Stimulated activated CD8-positive, alpha-beta memory T cell treated with anti-CD3 and anti-CD28 coated beads, Interleukin-15, amount 100 ng/mL, for 1 hour (primary cell): ENCODE measurements around the gene CTAGE8.
"Not testable (repeated sequence)": the region's sequence is repeated elsewhere in the genome, so short reads cannot be mapped to it uniquely, and the experiment has no call there.

Experiments used
- DNase-seq: peaks from one replicate; pipeline ENCODE4 v3.0.0-alpha.2; 2020; ENCODE audit warnings: low read depth

CTAGE8 gene, protein sequence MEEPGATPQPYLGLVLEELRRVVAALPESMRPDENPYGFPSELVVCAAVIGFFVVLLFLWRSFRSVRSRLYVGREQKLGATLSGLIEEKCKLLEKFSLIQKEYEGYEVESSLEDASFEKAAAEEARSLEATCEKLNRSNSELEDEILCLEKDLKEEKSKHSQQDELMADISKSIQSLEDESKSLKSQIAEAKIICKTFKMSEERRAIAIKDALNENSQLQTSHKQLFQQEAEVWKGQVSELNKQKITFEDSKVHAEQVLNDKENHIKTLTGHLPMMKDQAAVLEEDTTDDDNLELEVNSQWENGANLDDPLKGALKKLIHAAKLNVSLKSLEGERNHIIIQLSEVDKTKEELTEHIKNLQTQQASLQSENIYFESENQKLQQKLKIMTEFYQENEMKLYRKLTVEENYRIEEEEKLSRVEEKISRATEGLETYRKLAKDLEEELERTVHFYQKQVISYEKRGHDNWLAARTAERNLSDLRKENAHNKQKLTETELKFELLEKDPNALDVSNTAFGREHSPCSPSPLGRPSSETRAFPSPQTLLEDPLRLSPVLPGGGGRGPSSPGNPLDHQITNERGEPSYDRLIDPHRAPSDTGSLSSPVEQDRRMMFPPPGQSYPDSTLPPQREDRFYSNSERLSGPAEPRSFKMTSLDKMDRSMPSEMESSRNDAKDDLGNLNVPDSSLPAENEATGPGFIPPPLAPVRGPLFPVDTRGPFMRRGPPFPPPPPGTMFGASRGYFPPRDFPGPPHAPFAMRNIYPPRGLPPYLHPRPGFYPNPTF

GRCh38 chr7:144269188-144269587 lies at the start of gene CTAGE8:
TSS of gene CTAGE8 (minus strand) at chr7:144269288. CDS start at chr7:144269250, 38 bp downstream.
- not testable (repeated sequence) for DNase-seq

DNA sequence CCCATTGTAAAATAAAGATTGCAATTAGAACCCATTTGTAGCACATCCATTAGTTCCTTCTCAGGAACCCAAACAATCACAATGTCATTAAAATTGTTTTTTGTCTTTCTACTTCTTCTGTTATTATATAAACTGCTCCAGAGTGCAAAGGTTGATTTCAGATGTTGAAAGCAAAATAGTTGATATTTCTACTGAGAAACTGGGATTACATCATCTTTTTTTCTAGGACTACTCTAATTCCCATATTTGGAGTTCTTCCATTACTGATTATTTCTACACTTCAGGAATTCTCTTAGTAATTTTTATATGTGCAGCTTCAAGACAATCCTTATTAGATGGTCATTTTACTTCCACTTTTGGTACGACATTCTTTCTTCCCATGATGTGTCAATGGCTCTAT lies 48.4 kb upstream of the CTAGE8 start:
- DNase-seq = not testable (repeated sequence)

DNA sequence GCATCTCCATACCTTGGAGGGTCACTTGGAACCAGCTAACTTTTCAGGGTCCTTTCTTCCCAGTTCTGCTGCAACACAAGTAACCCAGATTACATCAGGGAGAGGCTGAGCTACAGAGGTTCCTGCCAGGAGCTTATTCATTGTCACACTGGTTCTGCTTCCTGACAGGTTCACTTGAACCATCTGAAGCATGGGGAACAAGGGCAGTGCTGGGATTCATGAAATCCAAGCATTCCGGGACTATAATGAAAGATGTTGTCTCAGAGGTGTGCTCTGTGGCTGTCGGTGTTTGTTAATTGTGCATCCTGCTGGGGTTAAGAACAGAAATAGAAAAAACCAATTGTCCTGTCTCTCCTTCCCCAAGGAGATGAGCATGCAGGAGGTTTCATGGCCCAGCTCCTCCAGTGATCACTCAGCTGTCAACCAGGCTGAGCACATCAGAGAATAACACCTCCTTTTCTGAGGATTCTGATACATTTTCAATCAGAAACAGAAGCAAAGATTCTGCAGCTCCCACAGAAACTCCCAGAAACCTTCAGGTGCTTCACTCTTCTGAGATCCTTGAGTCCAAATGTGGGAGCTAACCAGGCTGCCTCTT lies 42.9 kb upstream of the CTAGE8 start, which contains the start of gene OR2A1:
Gene OR2A1 (plus strand): TSS at position 548 of the 598 bp plus-strand sequence. CDS start 5,706 bp downstream, outside the sequence.
- not testable (repeated sequence) for DNase-seq

DNA sequence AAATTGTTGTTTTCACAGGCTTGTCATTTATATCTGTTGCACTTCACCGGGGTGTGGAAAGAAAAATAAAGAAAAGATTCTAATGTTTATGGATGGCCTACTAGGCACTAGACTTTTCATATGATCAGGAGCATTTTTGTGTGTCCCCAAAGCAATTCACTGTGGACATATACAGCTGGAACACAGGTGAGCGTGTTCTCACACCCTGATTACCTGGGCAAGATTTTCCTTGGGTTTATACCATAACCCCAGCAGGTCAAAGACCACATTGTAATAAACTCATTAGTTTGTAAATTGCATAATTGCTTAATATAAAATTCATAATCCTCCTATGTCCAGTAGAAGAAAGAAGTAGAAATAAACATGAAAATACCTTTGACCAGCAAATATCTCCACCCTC lies 42.1 kb upstream of the CTAGE8 start:
- DNase-seq = not testable (repeated sequence)

DNA sequence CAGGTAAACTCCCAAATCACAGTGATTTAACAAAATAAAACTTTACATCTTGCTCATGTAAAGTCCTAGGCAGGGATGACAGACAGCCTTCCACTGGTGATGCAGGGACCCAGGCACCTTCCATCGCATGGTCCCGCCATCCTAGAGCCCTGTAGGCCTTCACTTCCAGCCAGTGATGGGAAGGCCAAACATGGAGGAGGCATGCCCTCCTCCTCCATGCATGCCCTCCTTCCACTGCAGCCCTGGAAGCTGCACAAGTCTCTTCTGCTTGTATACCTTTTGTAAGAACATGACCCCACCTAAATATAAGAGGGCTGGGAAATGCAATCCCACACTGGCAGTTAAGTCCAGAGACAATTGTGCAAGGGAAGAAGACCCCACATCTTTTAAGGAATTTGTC lies 40.6 kb upstream of the CTAGE8 start:
- not testable (repeated sequence) for DNase-seq

- DNase-seq = not testable (repeated sequence)
Observed at GRCh38 chr7:144305156-144305555, 36.1 kb upstream of the CTAGE8 start.

- DNase-seq = not testable (repeated sequence)
Observed at GRCh38 chr7:144303607-144304006, 34.5 kb upstream of the CTAGE8 start.

GRCh38 chr7:144302578-144303303 lies 33.7 kb upstream of the CTAGE8 start:
- DNase-seq = not testable (repeated sequence)

DNA sequence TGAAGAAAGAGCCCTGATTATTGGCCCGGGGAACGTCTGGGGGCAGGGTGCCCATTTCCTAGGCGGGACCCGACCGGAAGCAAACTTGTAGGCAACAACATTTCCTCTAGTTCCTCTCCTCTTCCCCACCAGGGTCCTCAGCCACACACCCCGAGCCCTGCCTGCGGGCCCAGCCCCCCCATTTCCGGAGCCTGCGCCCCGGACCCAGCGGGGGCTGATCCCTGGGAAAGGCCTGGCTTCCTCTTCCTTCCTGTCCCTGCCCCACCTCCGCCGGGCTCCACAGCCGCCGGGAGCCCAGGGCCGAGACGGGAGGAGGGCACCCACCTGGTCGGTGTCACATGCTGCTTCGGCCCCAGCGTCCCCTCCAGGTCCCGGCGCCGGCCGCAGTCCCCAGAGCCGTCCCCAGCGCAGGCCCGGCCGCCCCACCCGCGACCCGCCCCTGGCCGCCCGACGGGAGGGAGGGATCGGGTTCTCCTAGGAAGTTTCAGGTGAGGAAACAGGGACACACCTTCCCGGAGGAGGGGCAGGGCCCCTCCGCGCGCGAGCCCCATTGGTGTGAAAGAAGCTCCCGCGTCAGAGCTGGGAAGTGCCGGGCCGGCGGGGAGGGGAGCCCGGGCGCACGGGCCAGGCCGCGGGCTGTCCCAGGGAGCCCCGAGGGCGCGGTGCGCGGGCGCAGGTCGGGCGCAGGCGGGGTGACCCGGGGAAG lies 24.9 kb upstream of the CTAGE8 start:
- DNase-seq = not testable (repeated sequence)

GRCh38 chr7:144292384-144293161 lies 23.5 kb upstream of the CTAGE8 start:
- not testable (repeated sequence) for DNase-seq

- DNase-seq = not testable (repeated sequence)
Observed at GRCh38 chr7:144291607-144292006, 22.5 kb upstream of the CTAGE8 start.

GRCh38 chr7:144287171-144287784 lies 18.2 kb upstream of the CTAGE8 start:
- DNase-seq = not testable (repeated sequence)

DNA sequence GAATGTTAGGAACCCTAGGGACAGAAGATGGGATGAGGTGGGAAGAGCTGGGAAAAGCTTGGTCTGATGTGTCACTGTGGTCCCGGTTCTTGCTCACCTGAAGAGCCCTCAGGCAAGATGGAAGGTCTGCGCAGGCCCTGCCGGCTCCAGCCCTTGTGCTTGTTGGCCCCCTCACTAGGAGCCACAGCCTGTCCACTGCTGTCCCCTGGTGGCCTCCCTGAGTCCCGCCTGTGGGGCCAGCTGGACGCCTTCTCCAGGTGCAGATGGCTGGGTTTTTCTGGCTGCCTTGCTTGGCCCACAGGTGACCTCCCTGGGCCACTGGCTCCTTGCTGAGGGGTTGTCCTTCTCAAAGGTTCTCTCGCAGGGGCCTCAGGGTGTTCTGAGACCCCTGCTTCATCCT lies 14.6 kb upstream of the CTAGE8 start:
- not testable (repeated sequence) for DNase-seq

GRCh38 chr7:144282490-144282889 lies 13.4 kb upstream of the CTAGE8 start:
- not testable (repeated sequence) for DNase-seq

DNA sequence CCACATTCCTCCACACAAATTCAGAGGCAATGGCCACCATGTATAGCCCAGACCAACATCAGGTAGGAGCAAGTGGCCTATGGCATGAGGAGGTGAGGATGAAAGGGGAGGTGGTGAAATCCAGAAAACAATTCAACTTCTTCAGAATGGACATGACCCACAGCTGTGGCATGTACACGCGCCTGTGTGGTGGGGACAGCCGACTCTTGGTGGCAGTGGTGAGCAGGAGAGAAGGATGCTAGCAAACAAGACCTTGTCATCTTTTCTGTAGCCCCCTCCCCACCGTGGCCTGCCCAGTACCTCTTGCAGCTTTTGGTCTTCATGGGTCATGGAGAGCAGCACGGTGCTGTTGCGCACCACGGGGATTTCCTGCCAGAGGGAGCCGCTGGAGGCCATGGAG lies 12.9 kb upstream of the CTAGE8 start:
- DNase-seq = not testable (repeated sequence)

GRCh38 chr7:144280010-144280409 lies 10.9 kb upstream of the CTAGE8 start:
- DNase-seq = not testable (repeated sequence)

DNA sequence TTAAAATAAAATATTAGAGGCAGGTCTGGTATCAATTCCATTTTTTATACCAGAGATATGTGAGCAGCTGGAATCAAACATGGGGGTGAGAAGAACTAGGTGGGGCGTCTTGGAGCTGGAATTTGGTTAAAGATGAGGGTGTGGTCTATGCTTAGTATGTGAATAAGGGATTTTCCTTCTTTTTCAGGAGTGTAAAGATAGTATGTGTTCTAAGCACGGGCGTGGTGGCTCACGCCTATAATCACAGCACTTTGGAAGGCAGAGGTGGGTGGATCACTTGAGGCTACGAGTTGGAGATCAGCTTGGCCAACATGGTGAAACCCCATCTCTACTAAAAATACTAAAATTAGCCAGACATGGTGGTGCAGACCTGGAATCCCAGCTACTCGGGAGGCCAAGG lies 6.2 kb upstream of the CTAGE8 start:
- DNase-seq = not testable (repeated sequence)

GRCh38 chr7:144264692-144265091 lies 4.4 kb downstream of the CTAGE8 start, which contains the start of gene OR2A7:
TSS of gene OR2A7 (minus strand) at chr7:144264792. CDS start at chr7:144259628, 5,164 bp downstream.
- not testable (repeated sequence) for DNase-seq

DNA sequence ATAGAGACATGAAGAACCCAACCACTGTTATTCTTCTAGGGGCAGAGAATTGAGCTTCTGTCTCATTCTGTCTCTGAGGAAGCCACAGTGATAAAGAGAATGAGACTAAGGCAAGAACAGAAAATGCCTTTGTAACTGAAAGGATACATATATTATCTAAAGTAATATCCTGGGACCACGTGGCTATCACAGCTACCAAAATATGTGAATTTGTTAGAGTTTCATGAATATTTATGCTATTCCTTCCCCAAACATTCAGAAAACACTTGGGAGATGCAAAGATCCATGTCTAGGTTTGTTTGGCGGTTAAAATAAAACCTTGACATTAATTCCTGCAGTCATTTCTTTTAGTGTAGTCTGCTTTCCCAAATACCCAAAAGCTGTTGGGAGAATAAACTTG lies 7.0 kb downstream of the CTAGE8 start:
- not testable (repeated sequence) for DNase-seq

DNA sequence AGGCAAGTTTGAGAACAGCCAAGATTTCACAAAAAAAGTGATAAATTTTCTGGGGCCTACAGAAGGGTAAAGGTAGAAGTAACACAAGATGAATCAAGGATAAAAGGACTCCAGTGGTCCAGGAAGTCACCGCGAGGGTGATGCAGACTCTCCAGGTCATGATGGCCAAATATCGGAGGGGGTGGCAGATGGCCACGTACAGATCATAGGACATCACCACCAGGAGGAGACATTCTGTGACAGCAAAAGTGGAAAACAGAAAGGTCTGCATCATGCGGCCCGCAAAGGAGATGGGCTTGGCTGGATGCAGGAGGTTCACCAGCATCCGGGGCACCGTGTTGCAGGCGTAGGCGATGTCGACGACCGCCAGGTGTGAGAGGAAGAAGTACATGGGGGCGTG lies 10.0 kb downstream of the CTAGE8 start:
- not testable (repeated sequence) for DNase-seq
